ENCODE data around the gene HOXA3. TPM values are rescaled to one million over a fixed set of nuclear protein-coding genes. Genes with fewer than 3 reads are reported as not detected.

Gene HOXA3
- total and polyA plus RNA-seq, 2 donors = 9.0 to 11.4 TPM

- Histone ChIP-seq H3K4me3 (ENCODE audit: low read depth, low read length) (peak overlapping the region; percentile 47), H3K27ac (ENCODE audit: low read depth) (peak overlapping the region; percentile 95), H3K36me3 (ENCODE audit: insufficient read depth) (no peaks in the 10 kb centered on the region), H3K4me1 (ENCODE audit: insufficient read depth) (no peaks in the 10 kb centered on the region)
- 31% methylated on average over 22 of the region's 22 CpGs for WGBS
- DNase-seq (ENCODE audit: extremely low spot score) = no peak
Observed at GRCh38 chr7:27176962-27177794, 24.8 kb upstream of the HOXA3 start.

DNA sequence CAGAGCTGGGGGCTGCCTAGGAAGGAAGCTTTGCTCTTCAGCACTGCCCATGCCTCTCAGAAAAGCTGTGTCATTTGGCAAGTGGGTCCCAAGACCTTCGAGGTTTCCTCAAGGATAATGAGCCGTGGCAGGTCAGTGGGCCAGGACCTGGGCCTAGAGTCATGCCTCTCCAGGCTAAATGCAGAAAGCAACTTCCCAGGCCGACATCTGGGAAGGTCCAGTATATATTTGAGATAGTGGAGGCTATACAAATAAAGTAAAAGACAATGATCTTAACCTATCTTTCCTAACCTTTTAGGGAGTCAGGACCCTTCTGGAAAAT, 24.1 kb upstream of the HOXA3 start:
- DNase-seq (ENCODE audit: extremely low spot score) = no peak
- Histone ChIP-seq H3K4me1 (ENCODE audit: insufficient read depth) (no peaks in the 10 kb centered on the region), H3K4me3 (ENCODE audit: low read depth, low read length) (peak overlapping the region; percentile 41), H3K27ac (ENCODE audit: low read depth) (peak overlapping the region; percentile 95), H3K36me3 (ENCODE audit: insufficient read depth) (no peaks in the 10 kb centered on the region)
- WGBS = 37% methylated on average over 3 of the region's 3 CpGs

GRCh38 chr7:27175626-27176523, 23.5 kb upstream of the HOXA3 start:
- H3K4me3 ChIP-seq (ENCODE audit: low read depth, low read length) = peak overlapping the region; percentile 41
- no peak for DNase-seq (ENCODE audit: extremely low spot score)
- WGBS = 33% methylated on average over 40 of the region's 40 CpGs
- no peaks in the 10 kb centered on the region for H3K4me1 ChIP-seq (ENCODE audit: insufficient read depth)
- peaks cover 2% of the 10 kb centered on the region for H3K36me3 ChIP-seq (ENCODE audit: insufficient read depth)
- peak overlapping the region; percentile 95 for H3K27ac ChIP-seq (ENCODE audit: low read depth)

- H3K27ac ChIP-seq (ENCODE audit: low read depth) = peak overlapping the region; percentile 95
- peaks cover 2% of the 10 kb centered on the region for H3K36me3 ChIP-seq (ENCODE audit: insufficient read depth)
- DNase-seq (ENCODE audit: extremely low spot score) = no peak
- peak overlapping the region; percentile 83 for H3K4me3 ChIP-seq (ENCODE audit: low read depth, low read length)
- no peaks in the 10 kb centered on the region for H3K4me1 ChIP-seq (ENCODE audit: insufficient read depth)
- WGBS = 52% methylated on average over 12 of the region's 12 CpGs
Observed at GRCh38 chr7:27174874-27175625, 22.7 kb upstream of the HOXA3 start.

- 5% methylated on average over 82 of the region's 82 CpGs for WGBS
- peak within 1 kb of the TSS; percentile 83 for H3K4me3 ChIP-seq (ENCODE audit: low read depth, low read length)
- DNase-seq (ENCODE audit: extremely low spot score) = no peak
- H3K27ac ChIP-seq (ENCODE audit: low read depth) = peak within 1 kb of the TSS; percentile 95
- H3K4me1 ChIP-seq (ENCODE audit: insufficient read depth) = no peaks in the 10 kb centered on the region
- peaks cover 2% of the 10 kb centered on the region for H3K36me3 ChIP-seq (ENCODE audit: insufficient read depth)
Observed at GRCh38 chr7:27173956-27174873, 21.8 kb upstream of the HOXA3 start, which contains the start of gene HOXA10. Gene HOXA10 (minus strand): TSS chr7:27174320. CDS start chr7:27174306, 14 bp downstream.

GRCh38 chr7:27173511-27173955, 21.1 kb upstream of the HOXA3 start:
- peak overlapping the region; percentile 95 for H3K27ac ChIP-seq (ENCODE audit: low read depth)
- WGBS = 0% methylated on average over 59 of the region's 59 CpGs
- peak overlapping the region; percentile 83 for H3K4me3 ChIP-seq (ENCODE audit: low read depth, low read length)
- no peak for DNase-seq (ENCODE audit: extremely low spot score)
- peaks cover 2% of the 10 kb centered on the region for H3K36me3 ChIP-seq (ENCODE audit: insufficient read depth)
- H3K4me1 ChIP-seq (ENCODE audit: insufficient read depth) = no peaks in the 10 kb centered on the region

DNA sequence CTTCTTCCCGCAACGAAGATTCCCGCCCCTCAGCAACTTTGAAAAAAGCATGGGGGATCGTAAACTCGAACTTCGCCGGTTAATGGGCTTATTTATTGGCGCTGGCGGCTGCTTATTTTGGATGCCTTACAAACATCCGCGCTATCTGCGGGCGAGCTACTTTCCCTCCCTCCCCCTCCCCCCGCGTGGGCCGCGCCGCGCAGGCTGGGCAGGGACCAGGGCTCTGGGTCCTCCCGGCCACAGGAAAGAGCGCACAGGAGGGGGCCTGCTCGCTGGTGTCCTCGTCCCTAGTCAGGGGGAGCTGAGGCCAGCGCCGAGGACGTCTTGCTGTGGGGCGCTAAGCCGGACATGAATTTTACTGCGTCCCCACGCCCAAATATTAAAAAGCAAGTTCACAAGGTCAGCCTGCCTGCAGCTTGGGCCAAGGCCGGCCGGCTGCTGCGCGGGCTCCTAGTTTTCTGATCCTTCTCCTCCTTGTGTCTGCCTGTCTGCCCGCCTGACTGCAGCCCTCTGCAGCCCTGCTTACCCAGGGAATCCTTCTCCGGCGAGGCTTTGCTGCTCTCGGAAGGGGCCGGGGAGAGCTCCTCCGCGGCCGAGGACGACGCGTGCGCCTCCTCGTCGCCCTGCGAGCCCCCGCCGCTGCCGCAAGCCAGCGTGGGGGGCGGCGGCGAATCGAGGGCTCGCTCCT, 20.6 kb upstream of the HOXA3 start:
- peak overlapping the region; percentile 95 for H3K27ac ChIP-seq (ENCODE audit: low read depth)
- no peak for DNase-seq (ENCODE audit: extremely low spot score)
- peaks cover 2% of the 10 kb centered on the region for H3K36me3 ChIP-seq (ENCODE audit: insufficient read depth)
- under 1% methylated on average over 58 of the region's 58 CpGs for WGBS
- peak overlapping the region; percentile 83 for H3K4me3 ChIP-seq (ENCODE audit: low read depth, low read length)
- no peaks in the 10 kb centered on the region for H3K4me1 ChIP-seq (ENCODE audit: insufficient read depth)

GRCh38 chr7:27172315-27172774, 20.0 kb upstream of the HOXA3 start:
- no peak for DNase-seq (ENCODE audit: extremely low spot score)
- WGBS = 11% methylated on average over 10 of the region's 10 CpGs
- Histone ChIP-seq H3K27ac (ENCODE audit: low read depth) (peak overlapping the region; percentile 87), H3K36me3 (ENCODE audit: insufficient read depth) (peaks cover 2% of the 10 kb centered on the region), H3K4me3 (ENCODE audit: low read depth, low read length) (peak overlapping the region; percentile 83), H3K4me1 (ENCODE audit: insufficient read depth) (no peaks in the 10 kb centered on the region)

DNA sequence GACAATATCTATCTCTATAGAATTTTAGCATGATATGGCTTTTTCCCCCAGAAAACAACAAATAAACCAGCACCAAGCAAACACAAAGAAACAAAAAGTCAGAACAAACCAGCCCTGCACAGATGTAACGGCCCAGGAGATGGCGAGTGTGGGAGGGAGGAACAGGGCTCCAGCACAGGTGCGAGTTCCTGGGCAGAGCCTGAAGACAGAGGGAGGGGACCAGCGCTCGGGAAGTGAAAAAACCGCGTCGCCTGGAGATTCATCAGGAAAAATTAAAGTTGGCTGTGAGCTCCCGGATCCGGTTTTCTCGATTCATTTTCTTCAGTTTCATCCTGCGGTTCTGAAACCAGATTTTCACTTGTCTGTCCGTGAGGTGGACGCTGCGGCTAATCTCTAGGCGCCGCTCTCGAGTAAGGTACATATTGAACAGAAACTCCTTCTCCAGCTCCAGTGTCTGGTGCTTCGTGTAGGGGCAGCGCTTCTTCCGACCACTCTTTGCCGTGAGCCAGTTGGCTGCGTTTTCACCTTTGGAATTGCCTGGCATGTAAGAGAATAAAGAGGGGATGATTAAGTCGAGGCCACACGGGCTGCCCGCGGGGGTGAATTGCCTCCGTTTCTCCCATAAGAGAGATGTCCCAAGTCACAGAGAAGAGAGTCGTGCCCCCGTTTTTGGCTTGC, 19.4 kb upstream of the HOXA3 start:
- no peak for DNase-seq (ENCODE audit: extremely low spot score)
- Histone ChIP-seq H3K4me3 (ENCODE audit: low read depth, low read length) (peak overlapping the region; percentile 83), H3K4me1 (ENCODE audit: insufficient read depth) (no peaks in the 10 kb centered on the region), H3K27ac (ENCODE audit: low read depth) (peak overlapping the region; percentile 87), H3K36me3 (ENCODE audit: insufficient read depth) (peaks cover 2% of the 10 kb centered on the region)
- 19% methylated on average over 30 of the region's 30 CpGs for WGBS

GRCh38 chr7:27171325-27171636, 18.9 kb upstream of the HOXA3 start:
- 17% methylated on average over 8 of the region's 8 CpGs for WGBS
- no peaks in the 10 kb centered on the region for H3K4me1 ChIP-seq (ENCODE audit: insufficient read depth)
- peaks cover 2% of the 10 kb centered on the region for H3K36me3 ChIP-seq (ENCODE audit: insufficient read depth)
- peak overlapping the region; percentile 87 for H3K27ac ChIP-seq (ENCODE audit: low read depth)
- no peak for DNase-seq (ENCODE audit: extremely low spot score)
- H3K4me3 ChIP-seq (ENCODE audit: low read depth, low read length) = peak overlapping the region; percentile 83

DNA sequence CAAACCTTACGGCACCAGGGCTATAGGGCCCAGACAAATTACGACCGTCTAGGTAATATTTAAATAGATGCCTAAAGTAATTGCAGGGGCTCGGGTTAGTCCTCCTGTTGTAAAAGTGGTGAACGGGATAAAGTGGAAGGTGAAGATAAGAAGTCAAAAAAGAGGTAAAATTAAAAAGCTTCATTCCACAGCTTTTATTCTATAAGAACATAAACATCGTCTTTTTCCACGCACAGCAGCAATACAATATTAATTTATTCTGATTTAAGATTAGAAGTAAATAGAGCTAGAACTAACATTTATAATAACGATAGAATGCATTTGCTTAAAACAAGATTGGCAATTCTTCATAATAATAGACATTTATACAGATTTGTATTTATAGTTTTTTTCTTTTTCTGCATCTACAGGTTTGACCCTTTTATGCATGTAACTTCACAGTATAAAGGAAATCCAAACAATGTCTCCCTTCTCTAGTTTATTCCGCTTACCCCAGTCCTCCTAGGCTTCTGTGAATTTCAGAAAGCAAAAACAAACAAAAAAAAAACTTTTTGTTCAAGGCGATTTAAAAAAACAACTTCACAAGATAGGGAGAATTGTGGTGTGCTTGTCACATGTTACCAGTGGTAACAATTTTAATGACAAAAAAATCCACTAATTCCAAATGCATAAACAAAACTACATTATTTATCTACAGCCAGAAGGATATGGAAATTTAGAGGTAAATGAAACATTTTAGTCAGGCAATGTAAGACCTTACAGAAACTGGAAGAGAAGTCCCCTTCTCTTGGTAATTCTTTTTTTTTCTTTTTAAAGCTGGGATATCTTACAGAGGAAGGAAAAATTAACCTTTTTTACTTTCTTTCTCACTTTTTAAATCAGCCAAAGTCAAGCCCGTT, 18.3 kb upstream of the HOXA3 start:
- peak overlapping the region; percentile 98 for H3K27ac ChIP-seq (ENCODE audit: low read depth)
- no peak for DNase-seq (ENCODE audit: extremely low spot score)
- 24% methylated on average over 11 of the region's 11 CpGs for WGBS
- H3K4me3 ChIP-seq (ENCODE audit: low read depth, low read length) = peak overlapping the region; percentile 83
- no peaks in the 10 kb centered on the region for H3K4me1 ChIP-seq (ENCODE audit: insufficient read depth)
- peaks cover 2% of the 10 kb centered on the region for H3K36me3 ChIP-seq (ENCODE audit: insufficient read depth)

Measured in urinary bladder (tissue), 4 donors.